ENCODE measurements around the gene TRIM46.
"Not testable (repeated sequence)": the region's sequence is repeated elsewhere in the genome, so short reads cannot be mapped to it uniquely, and the experiment has no call there.

The TRIM46 gene

GRCh38 chr1:155137154-155137949, 36.3 kb upstream of the TRIM46 start:
- DNase-seq (ENCODE audit: low spot score): no peak
- in situ Hi-C loops (cut with MboI; ENCODE audit: low sequenced_read_pairs, unreplicated experiment): no loop called here
- no peak for TF ChIP-seq CTCF (IDR thresholded peaks at IDR 0.05; ENCODE audit: borderline replicate concordance, control extremely low read depth, extremely low read depth, insufficient read depth, missing control alignments)

GRCh38 chr1:155139895-155140629, 33.6 kb upstream of the TRIM46 start, which contains the start of gene DPM3:
Gene DPM3, minus strand, starts transcription at chr1:155140531. Its CDS starts 291 bp downstream, at chr1:155140240.
- in situ Hi-C loops (cut with MboI; ENCODE audit: low sequenced_read_pairs, unreplicated experiment): no loop called here
- no peak for TF ChIP-seq CTCF (IDR thresholded peaks at IDR 0.05; ENCODE audit: borderline replicate concordance, control extremely low read depth, extremely low read depth, insufficient read depth, missing control alignments)
- peak; percentile 93 for DNase-seq (ENCODE audit: low spot score)

DNA sequence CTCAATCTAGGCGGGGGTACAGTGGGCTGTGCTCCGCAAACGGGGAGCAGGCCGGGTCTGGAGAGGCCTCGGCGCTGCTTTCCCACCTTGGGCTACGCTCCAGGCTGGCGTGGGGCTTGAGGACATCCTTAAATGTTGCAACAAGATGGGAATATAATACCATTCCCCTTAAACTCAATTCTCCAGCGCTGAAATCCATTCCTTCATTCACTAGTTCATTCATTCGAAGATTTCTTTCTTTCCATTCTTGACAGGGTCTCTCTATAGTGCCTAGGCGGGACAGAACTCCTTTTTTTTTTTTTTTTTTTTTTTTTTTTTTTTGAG, 33.1 kb upstream of the TRIM46 start:
- TF ChIP-seq CTCF (IDR thresholded peaks at IDR 0.05; ENCODE audit: borderline replicate concordance, control extremely low read depth, extremely low read depth, insufficient read depth, missing control alignments): no peak
- in situ Hi-C loops (cut with MboI; ENCODE audit: low sequenced_read_pairs, unreplicated experiment): no loop called here
- DNase-seq (ENCODE audit: low spot score): no peak

- TF ChIP-seq CTCF (IDR thresholded peaks at IDR 0.05; ENCODE audit: borderline replicate concordance, control extremely low read depth, extremely low read depth, insufficient read depth, missing control alignments): no peak
- no peak for DNase-seq (ENCODE audit: low spot score)
- in situ Hi-C loops (cut with MboI; ENCODE audit: low sequenced_read_pairs, unreplicated experiment): no loop called here
These were observed 31.9 kb upstream of the TRIM46 start for GRCh38 chr1:155141749-155142148.

DNA sequence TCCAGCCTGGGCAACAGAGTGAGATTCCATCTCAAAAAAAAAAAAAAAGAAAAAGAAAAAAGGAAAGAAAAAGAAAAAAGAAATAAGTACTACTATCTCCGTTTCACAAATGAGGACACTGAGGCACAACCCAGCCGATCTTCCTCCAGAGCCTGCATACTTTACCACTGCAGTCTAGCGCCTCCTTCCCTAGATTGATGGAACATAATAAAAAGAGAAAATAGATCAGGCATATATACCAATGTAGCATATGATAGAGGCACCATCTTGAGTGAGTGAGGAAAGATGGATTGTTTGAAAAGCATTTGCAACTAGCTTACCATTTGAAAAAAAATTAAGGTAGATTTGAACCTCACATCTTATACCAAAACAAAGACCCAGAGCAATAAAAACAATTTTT, 28.2 kb upstream of the TRIM46 start:
- no peak for TF ChIP-seq CTCF (IDR thresholded peaks at IDR 0.05; ENCODE audit: borderline replicate concordance, control extremely low read depth, extremely low read depth, insufficient read depth, missing control alignments)
- in situ Hi-C loops (cut with MboI; ENCODE audit: low sequenced_read_pairs, unreplicated experiment): no loop called here
- DNase-seq (ENCODE audit: low spot score): no peak

DNA sequence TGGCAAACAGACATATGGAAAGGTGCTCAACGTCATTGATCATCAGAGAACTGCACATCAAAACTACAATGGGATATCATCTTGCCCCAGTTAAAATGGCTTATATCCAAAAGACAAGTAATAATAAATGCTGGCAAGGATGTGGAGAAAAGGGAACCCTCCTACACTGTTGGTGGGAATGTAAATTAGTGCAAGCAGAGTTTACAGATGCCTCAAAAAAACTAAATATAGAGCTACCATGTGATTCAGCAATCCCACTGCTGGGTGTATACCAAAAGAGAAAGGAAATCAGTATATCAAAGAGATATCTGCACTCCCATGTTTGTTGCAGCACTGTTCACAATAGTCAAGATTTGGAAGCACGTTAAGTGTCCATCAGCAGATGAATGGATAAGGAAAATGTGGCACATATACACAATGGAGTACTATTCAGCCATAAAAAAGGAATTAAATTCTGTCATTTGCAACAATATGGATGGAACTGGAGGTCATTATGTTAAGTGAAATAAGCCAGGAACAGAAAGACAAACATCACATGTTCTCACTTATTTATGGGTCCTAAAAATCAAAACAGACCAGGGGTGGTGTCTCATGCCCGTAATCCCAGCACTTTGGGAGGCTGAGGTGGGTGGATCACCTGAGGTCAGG, 17.5 kb upstream of the TRIM46 start:
- DNase-seq (ENCODE audit: low spot score); in situ Hi-C loops (cut with MboI; ENCODE audit: low sequenced_read_pairs, unreplicated experiment): not testable (repeated sequence)

DNA sequence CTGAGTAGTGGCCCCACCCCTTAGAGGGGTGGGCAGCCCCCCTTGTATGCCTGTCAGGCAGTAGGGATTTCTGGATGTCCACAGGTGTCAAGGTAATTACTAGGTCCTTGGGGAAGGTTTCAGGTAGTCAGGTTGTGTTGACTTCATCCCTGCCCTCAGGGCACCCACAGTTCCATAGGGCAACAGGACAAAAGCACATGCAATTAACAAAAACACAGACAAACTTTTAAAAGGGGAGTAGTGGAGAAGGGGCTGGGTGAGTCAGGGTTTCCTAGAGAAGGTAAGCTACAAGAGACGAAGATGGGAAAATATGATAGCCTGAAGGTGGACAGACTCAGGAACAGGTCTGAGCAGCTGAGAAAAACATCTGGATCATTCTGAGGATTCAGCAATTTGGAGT, 14.7 kb upstream of the TRIM46 start:
- no peak for TF ChIP-seq CTCF (IDR thresholded peaks at IDR 0.05; ENCODE audit: borderline replicate concordance, control extremely low read depth, extremely low read depth, insufficient read depth, missing control alignments)
- in situ Hi-C loops (cut with MboI; ENCODE audit: low sequenced_read_pairs, unreplicated experiment): no loop called here
- no peak for DNase-seq (ENCODE audit: low spot score)

Data from GM13976 (cell line).